WI38 (cell line): ENCODE results near the gene BNC1.

Source experiments
- H3K4me3 ChIP-seq: 2 replicates; pipeline ENCODE4 v1.5.1; 2011; ENCODE audit warnings: low read depth, mild to moderate bottlenecking, control low read depth, low read length
- TF ChIP-seq, protein P1 (sequence below): IDR thresholded peaks from 2 replicates; pipeline ENCODE4 v1.5.1; 2012; ENCODE audit warnings: low read depth, mild to moderate bottlenecking, control low read depth, low read length

The BNC1 gene

GRCh38 chr15:83210619-83211018, 73.8 kb downstream of the BNC1 start:
- TF ChIP-seq, protein P1, sequence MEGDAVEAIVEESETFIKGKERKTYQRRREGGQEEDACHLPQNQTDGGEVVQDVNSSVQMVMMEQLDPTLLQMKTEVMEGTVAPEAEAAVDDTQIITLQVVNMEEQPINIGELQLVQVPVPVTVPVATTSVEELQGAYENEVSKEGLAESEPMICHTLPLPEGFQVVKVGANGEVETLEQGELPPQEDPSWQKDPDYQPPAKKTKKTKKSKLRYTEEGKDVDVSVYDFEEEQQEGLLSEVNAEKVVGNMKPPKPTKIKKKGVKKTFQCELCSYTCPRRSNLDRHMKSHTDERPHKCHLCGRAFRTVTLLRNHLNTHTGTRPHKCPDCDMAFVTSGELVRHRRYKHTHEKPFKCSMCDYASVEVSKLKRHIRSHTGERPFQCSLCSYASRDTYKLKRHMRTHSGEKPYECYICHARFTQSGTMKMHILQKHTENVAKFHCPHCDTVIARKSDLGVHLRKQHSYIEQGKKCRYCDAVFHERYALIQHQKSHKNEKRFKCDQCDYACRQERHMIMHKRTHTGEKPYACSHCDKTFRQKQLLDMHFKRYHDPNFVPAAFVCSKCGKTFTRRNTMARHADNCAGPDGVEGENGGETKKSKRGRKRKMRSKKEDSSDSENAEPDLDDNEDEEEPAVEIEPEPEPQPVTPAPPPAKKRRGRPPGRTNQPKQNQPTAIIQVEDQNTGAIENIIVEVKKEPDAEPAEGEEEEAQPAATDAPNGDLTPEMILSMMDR: no peak
- H3K4me3 ChIP-seq: no peak overlapping the region

DNA sequence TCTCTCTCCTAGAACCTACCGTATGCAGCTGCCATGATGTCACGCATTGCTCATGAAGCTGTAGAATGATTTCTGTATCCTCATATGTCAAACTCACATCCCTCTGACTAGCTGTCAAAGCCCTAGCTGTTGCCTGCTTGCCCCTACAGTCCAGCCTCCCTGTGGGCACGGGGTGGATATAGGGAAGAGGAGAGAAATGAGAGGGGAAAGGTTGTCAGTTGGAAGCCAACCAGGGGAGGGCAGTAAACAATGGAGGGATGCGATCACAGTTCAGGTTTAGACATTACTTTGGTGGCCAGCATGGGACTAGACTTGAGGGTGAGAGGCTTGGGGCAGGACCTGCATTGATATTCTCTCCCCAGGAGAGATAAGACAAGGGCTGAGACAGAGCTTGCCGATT, 75.1 kb downstream of the BNC1 start:
- H3K4me3 ChIP-seq: no peak overlapping the region
- TF ChIP-seq, protein P1: no peak

DNA sequence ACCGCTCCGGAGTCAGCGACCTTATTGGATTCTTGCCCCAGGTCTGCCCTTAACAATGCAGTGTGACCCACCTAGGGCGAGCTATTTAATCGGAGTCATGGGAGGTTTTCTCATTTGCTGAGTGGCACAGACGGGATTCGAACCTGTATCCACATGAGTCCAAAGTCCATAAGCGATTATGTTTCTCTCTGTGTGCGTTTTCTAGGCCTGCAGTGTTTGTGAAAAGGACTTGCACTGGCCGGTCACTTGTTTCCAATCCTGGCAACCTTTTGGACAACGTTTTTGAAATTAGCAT, 76.2 kb downstream of the BNC1 start:
- H3K4me3 ChIP-seq: peak overlapping the region; percentile 69
- TF ChIP-seq, protein P1: no peak

GRCh38 chr15:83207660-83208366, 76.7 kb downstream of the BNC1 start, which contains the start of gene HDGFL3:
Gene HDGFL3, minus strand, starts transcription at chr15:83207823. Its CDS starts 409 bp downstream, at chr15:83207414.
- peak within 1 kb of the TSS; percentile 69 for H3K4me3 ChIP-seq
- TF ChIP-seq, protein P1: no peak

DNA sequence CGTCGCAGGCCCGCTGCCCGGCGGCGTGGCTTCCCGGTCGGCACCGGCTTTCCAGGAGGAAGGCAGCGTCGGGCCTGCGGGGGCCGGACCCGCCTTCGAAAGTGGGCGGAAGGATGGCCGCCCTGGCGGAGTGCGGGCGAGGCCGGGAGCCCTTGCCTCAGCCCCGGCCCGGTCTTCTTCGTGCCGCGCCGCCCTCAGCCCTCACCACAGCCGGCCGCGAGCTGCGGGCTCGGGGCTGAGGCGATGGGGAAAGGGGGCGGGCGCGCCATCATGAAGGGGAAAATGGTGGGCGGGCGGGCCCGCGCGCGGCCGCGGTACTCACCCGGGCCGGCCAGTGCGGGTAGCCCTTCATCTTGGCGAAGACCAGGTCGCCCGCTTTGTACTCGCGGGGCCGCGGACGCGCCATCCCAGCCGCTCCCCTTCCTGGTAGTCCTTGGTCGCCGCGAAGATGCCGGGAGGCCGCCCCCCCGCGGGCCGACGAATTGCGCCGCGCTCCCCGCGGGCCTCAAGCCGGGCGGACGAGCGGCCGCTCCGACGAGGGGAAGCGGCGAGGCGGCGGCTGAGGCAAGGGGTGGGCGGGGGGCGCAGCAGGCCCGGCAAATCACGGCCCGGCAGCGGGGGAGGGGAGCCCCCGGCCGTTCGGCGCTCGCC, 77.3 kb downstream of the BNC1 start:
- TF ChIP-seq, protein P1: no peak
- H3K4me3 ChIP-seq: peak overlapping the region; percentile 69

DNA sequence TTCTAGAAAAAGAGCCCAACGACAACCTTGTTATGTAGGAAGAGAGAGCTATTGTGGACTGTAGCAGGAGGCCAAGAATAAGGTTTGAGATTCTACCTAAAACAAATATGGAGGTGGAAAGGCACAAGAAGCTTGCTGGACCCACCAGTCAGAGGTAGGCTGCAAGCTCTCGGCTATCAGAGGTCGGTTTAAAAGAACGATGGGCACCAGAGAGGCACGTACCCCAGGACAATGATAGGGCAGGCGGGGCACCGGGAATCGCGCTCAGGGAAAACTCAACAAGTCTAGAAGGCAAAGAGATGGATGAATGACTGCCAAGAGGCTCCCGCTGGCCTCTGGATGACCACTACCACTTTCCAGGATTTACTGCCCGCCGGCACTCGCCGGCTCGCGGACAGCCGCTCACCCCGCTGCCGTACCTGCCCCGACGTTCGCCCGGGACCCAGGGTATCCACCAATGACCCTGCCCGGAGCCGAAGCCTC, 77.9 kb downstream of the BNC1 start:
- peak overlapping the region; percentile 69 for H3K4me3 ChIP-seq
- TF ChIP-seq, protein P1: no peak
